ENCODE data around the gene RFPL1. TPM values are rescaled to one million over a fixed set of nuclear protein-coding genes. Genes with fewer than 3 reads are reported as not detected.

RFPL1 gene
- total RNA-seq, 1 donor from 2014 or later, result not detected

DNA sequence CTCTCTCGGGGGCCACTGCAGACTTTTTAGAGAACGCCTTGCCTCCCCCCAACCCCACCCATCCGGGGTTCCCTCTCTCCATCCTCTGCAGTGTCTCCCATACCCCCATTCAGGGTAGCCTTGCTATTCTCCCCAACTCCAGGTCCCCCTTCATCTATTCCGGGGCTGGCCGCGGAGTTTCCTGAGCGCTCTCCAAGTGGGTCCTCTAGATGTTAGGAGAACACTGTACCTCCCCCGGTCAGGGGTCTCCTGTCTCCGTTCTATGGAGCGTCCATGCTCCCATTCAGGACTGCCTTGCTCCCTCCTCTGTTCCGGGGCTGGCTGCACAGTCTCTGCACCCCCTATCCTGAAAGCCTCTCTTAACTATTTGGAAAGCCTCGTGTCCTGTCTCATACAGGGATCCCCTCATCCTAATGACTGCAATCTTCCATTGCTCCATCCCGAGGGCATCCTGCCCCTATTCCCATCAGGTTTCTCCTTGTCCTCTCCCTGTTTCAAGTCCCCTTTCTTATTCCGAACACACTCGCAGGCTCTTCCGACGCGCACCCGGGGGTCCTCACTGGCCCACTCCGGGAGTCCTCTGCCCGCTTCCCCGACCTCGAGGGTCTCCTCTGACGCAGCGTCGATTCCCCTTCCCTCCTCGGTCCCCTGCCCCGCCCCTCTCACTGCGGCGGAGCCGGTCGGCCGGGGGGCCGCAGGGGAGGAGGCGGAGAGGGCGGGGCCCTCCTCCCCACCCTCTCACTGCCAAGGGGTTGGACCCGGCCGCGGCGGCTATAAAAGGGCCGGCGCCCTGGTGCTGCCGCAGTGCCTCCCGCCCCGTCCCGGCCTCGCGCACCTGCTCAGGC, 41.3 kb downstream of the RFPL1 start, which contains the start of gene NEFH:
NEFH (plus strand) TSS at position 802 of the 845 bp plus-strand sequence. CDS start 45 bp downstream, outside the sequence.
- Mint-ChIP-seq H3K27ac (no peak within 1 kb of the TSS), H3K36me3 (ENCODE audit: low read depth) (no peaks in the 10 kb centered on the region), H3K4me3 (no peak within 1 kb of the TSS), H3K27me3 (peaks cover 39% of the 10 kb centered on the region), H3K4me1 (peaks cover 35% of the 10 kb centered on the region), H3K9me3 (no peaks in the 10 kb centered on the region)
- intact Hi-C loops (cut with micrococcal nuclease), result loop anchor here (5.0 to 10.0 kb wide), 3 partner anchors 33 to 85 kb away; no protein-coding TSS in a partner anchor
- ATAC-seq (ENCODE audit: low read depth), result no peak
- ChIA-PET POLR2A (no interaction called here), CTCF (interaction anchor here (1.4 kb wide), 1 partner anchor 116 kb away, joined by 4 read pairs; no protein-coding TSS in a partner anchor)
- no peak for DNase-seq
- TF ChIP-seq, protein P1, sequence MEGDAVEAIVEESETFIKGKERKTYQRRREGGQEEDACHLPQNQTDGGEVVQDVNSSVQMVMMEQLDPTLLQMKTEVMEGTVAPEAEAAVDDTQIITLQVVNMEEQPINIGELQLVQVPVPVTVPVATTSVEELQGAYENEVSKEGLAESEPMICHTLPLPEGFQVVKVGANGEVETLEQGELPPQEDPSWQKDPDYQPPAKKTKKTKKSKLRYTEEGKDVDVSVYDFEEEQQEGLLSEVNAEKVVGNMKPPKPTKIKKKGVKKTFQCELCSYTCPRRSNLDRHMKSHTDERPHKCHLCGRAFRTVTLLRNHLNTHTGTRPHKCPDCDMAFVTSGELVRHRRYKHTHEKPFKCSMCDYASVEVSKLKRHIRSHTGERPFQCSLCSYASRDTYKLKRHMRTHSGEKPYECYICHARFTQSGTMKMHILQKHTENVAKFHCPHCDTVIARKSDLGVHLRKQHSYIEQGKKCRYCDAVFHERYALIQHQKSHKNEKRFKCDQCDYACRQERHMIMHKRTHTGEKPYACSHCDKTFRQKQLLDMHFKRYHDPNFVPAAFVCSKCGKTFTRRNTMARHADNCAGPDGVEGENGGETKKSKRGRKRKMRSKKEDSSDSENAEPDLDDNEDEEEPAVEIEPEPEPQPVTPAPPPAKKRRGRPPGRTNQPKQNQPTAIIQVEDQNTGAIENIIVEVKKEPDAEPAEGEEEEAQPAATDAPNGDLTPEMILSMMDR (IDR thresholded peaks at IDR 0.05), result no peak

DNA sequence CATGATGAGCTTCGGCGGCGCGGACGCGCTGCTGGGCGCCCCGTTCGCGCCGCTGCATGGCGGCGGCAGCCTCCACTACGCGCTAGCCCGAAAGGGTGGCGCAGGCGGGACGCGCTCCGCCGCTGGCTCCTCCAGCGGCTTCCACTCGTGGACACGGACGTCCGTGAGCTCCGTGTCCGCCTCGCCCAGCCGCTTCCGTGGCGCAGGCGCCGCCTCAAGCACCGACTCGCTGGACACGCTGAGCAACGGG, 41.8 kb downstream of the RFPL1 start:
- H3K27me3 Mint-ChIP-seq, result peaks cover 40% of the 10 kb centered on the region
- no peak overlapping the region for H3K4me3 Mint-ChIP-seq
- CTCF ChIA-PET, result interaction anchor here (1.4 kb wide), 1 partner anchor 116 kb away, joined by 4 read pairs; no protein-coding TSS in a partner anchor
- no peaks in the 10 kb centered on the region for H3K9me3 Mint-ChIP-seq
- H3K4me1 Mint-ChIP-seq, result peaks cover 34% of the 10 kb centered on the region
- TF ChIP-seq, protein P1 (IDR thresholded peaks at IDR 0.05), result no peak
- POLR2A ChIA-PET, result interaction anchor here (0.6 kb wide), 1 partner anchor 15 kb away, joined by 3 read pairs; no protein-coding TSS in a partner anchor
- intact Hi-C loops (cut with micrococcal nuclease), result no loop called here
- no peak overlapping the region for H3K27ac Mint-ChIP-seq
- DNase-seq (no peak), ATAC-seq (ENCODE audit: low read depth) (no peak)
- no peaks in the 10 kb centered on the region for H3K36me3 Mint-ChIP-seq (ENCODE audit: low read depth)

DNA sequence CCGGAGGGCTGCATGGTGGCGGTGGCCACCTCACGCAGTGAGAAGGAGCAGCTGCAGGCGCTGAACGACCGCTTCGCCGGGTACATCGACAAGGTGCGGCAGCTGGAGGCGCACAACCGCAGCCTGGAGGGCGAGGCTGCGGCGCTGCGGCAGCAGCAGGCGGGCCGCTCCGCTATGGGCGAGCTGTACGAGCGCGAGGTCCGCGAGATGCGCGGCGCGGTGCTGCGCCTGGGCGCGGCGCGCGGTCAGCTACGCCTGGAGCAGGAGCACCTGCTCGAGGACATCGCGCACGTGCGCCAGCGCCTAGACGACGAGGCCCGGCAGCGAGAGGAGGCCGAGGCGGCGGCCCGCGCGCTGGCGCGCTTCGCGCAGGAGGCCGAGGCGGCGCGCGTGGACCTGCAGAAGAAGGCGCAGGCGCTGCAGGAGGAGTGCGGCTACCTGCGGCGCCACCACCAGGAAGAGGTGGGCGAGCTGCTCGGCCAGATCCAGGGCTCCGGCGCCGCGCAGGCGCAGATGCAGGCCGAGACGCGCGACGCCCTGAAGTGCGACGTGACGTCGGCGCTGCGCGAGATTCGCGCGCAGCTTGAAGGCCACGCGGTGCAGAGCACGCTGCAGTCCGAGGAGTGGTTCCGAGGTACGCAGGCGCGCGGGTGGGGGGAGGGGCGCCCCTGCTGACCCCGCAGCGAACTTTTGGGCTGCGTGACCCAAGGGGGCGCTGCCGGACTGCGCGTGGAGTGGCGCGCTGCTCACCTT, 42.3 kb downstream of the RFPL1 start:
- H3K27me3 Mint-ChIP-seq, result peaks cover 39% of the 10 kb centered on the region
- no peak overlapping the region for H3K27ac Mint-ChIP-seq
- ATAC-seq (ENCODE audit: low read depth) (no peak), DNase-seq (no peak)
- TF ChIP-seq, protein P1 (IDR thresholded peaks at IDR 0.05), result no peak
- POLR2A ChIA-PET, result interaction anchor here (0.6 kb wide), 1 partner anchor 16 kb away, joined by 3 read pairs; no protein-coding TSS in a partner anchor
- H3K36me3 Mint-ChIP-seq (ENCODE audit: low read depth), result no peaks in the 10 kb centered on the region
- H3K4me3 Mint-ChIP-seq, result peak overlapping the region; percentile 46
- H3K4me1 Mint-ChIP-seq, result peaks cover 29% of the 10 kb centered on the region
- CTCF ChIA-PET, result interaction anchor here (1.4 kb wide), 1 partner anchor 117 kb away, joined by 4 read pairs; no protein-coding TSS in a partner anchor
- intact Hi-C loops (cut with micrococcal nuclease), result no loop called here
- H3K9me3 Mint-ChIP-seq, result no peaks in the 10 kb centered on the region

DNA sequence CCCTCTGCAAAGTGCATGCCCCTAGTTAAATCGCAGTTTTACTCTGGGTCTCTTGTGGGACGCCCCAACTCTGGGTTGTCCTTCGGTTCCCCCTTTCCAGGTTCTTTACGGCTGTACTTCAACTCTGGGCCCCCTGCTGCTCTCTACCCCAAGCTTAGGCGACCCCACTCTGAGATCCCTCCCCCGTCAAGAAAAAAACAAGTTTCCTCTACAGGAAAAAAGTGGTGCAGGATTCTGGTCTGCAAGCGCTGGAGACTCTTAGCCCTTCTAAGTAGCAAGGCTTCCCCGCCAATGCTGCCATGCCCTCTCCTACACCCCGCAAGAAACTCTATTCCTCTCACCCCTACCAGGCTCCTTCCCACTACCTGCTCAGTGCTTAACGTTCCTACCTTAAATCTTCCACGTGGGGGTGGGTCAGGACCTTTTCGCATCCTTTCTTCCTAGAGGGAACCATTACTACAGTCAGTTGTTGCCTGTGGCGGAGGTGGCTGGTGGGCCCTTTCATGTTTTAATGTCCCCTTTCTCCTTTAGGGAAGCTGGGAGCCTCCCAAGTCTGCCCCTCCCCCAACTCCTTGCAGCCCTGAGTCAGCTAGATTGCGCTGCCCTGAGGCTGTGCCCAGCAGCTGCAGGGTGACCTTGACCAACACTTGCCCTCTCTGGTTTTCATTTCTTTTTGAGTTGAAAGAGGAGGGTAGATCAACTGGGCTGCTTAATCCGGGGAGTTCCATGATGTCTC, 43.0 kb downstream of the RFPL1 start:
- intact Hi-C loops (cut with micrococcal nuclease), result no loop called here
- H3K4me1 Mint-ChIP-seq, result peaks cover 22% of the 10 kb centered on the region
- peak overlapping the region; percentile 21 for H3K27ac Mint-ChIP-seq
- DNase-seq (no peak), ATAC-seq (ENCODE audit: low read depth) (no peak)
- no peaks in the 10 kb centered on the region for H3K9me3 Mint-ChIP-seq
- ChIA-PET CTCF (interaction anchor here (1.4 kb wide), 1 partner anchor 117 kb away, joined by 4 read pairs; no protein-coding TSS in a partner anchor), POLR2A (interaction anchor here (1.3 kb wide), 1 partner anchor 10 kb away, joined by 3 read pairs; no protein-coding TSS in a partner anchor)
- peak overlapping the region; percentile 46 for H3K4me3 Mint-ChIP-seq
- TF ChIP-seq, protein P1 (IDR thresholded peaks at IDR 0.05), result no peak
- peaks cover 39% of the 10 kb centered on the region for H3K27me3 Mint-ChIP-seq
- no peaks in the 10 kb centered on the region for H3K36me3 Mint-ChIP-seq (ENCODE audit: low read depth)
